WTC11 (cell line): Measurements from ENCODE around the gene ADORA2B. TPM values are rescaled to one million over a fixed set of nuclear protein-coding genes. Genes with fewer than 3 reads are reported as not detected.

Experiments
- AFF4 ChIP-seq: sonication (generic); formaldehyde crosslinking; IDR thresholded peaks from 2 replicates; pipeline ENCODE4 v1.8.1; 2023; ENCODE audit warnings: mild to moderate bottlenecking, missing genetic modification reagents, borderline replicate concordance
- AR ChIP-seq: fragments of 250-450 bp; sonication (Bioruptor Pico); IDR thresholded peaks from 2 replicates; pipeline ENCODE4 v1.9.0; 2021; ENCODE audit warnings: mild to moderate bottlenecking
- ATF1 ChIP-seq: sonication (generic); formaldehyde crosslinking; IDR thresholded peaks from 2 replicates; pipeline ENCODE4 v1.8.1; 2023; ENCODE audit warnings: mild to moderate bottlenecking, moderate library complexity, missing genetic modification reagents
- ATF3 ChIP-seq: sonication (generic); formaldehyde crosslinking; conservative IDR thresholded peaks from 2 replicates; pipeline ENCODE4 v1.8.1; 2022; ENCODE audit warnings: mild to moderate bottlenecking, missing genetic modification reagents
- CREB1 ChIP-seq: sonication (generic); formaldehyde crosslinking; IDR thresholded peaks from 2 replicates; pipeline ENCODE4 v1.8.0; 2023; ENCODE audit warnings: mild to moderate bottlenecking, missing genetic modification reagents
- CREM ChIP-seq: sonication (generic); formaldehyde crosslinking; IDR thresholded peaks from 2 replicates; pipeline ENCODE4 v1.8.1; 2022; ENCODE audit warnings: mild to moderate bottlenecking, missing genetic modification reagents, moderate library complexity
- EMX1 ChIP-seq: fragments of 250-450 bp; sonication (Bioruptor Pico); IDR thresholded peaks from 2 replicates; pipeline ENCODE4 v1.8.0; 2021; ENCODE audit warnings: mild to moderate bottlenecking
- ETV6 ChIP-seq: sonication (generic); formaldehyde crosslinking; IDR thresholded peaks from 2 replicates; pipeline ENCODE4 v1.8.1; 2022; ENCODE audit warnings: mild to moderate bottlenecking, missing genetic modification reagents
- FOXK1 ChIP-seq: sonication (generic); formaldehyde crosslinking; IDR thresholded peaks from 2 replicates; pipeline ENCODE4 v1.8.0; 2022; ENCODE audit warnings: mild to moderate bottlenecking, moderate library complexity, missing genetic modification reagents
- GABPB1 ChIP-seq: sonication (generic); formaldehyde crosslinking; IDR thresholded peaks from 2 replicates; pipeline ENCODE4 v1.8.1; 2023; ENCODE audit warnings: mild to moderate bottlenecking, missing genetic modification reagents
- GRHL2 ChIP-seq: fragments of 250-450 bp; sonication (Bioruptor Pico); IDR thresholded peaks from 2 replicates; pipeline ENCODE4 v1.8.0; 2022; ENCODE audit warnings: mild to moderate bottlenecking, moderate library complexity; ENCODE audit not compliant: insufficient replicate concordance, severe bottlenecking
- JAZF1 ChIP-seq: fragments of 250-450 bp; sonication (Bioruptor Pico); IDR thresholded peaks from 2 replicates; pipeline ENCODE4 v1.9.0; 2021; ENCODE audit warnings: moderate library complexity, mild to moderate bottlenecking, inconsistent platforms
- MXD4 ChIP-seq: fragments of 250-450 bp; sonication (Bioruptor Pico); IDR thresholded peaks from 2 replicates; pipeline ENCODE4 v1.8.0; 2021; ENCODE audit warnings: mild to moderate bottlenecking, moderate library complexity, borderline replicate concordance
- MYBL2 ChIP-seq: sonication (generic); formaldehyde crosslinking; IDR thresholded peaks from 2 replicates; pipeline ENCODE4 v1.8.1; 2023; ENCODE audit warnings: mild to moderate bottlenecking, moderate library complexity, missing genetic modification reagents
- NR1H2 ChIP-seq: sonication (generic); formaldehyde crosslinking; IDR thresholded peaks from 2 replicates; pipeline ENCODE4 v1.9.0; 2021; ENCODE audit warnings: mild to moderate bottlenecking, moderate library complexity, missing genetic modification reagents
- RORB ChIP-seq: fragments of 250-450 bp; sonication (Bioruptor Pico); IDR thresholded peaks from 2 replicates; pipeline ENCODE4 v1.9.0; 2021; ENCODE audit warnings: mild to moderate bottlenecking
- SP1 ChIP-seq: sonication (generic); formaldehyde crosslinking; conservative IDR thresholded peaks from 2 replicates; pipeline ENCODE4 v1.8.1; 2022; ENCODE audit warnings: missing genetic modification reagents
- TEAD1 ChIP-seq: sonication (generic); formaldehyde crosslinking; IDR thresholded peaks from 2 replicates; pipeline ENCODE4 v1.8.0; 2022; ENCODE audit warnings: mild to moderate bottlenecking, missing genetic modification reagents
- TEAD4 ChIP-seq: sonication (generic); formaldehyde crosslinking; IDR thresholded peaks from 2 replicates; pipeline ENCODE4 v1.8.0; 2022; ENCODE audit warnings: mild to moderate bottlenecking, missing genetic modification reagents
- ZNF121 ChIP-seq: sonication (generic); formaldehyde crosslinking; IDR thresholded peaks from 2 replicates; pipeline ENCODE4 v1.8.0; 2023; ENCODE audit warnings: missing genetic modification reagents
- ZNF671 ChIP-seq: fragments of 250-450 bp; sonication (Bioruptor Pico); IDR thresholded peaks from 2 replicates; pipeline ENCODE4 v1.8.0; 2021; ENCODE audit warnings: mild to moderate bottlenecking
- total RNA-seq: library from RNA; stranded (reverse); gene quantifications from 3 replicates; pipeline ENCODE4 v1.2.3, GENCODE V29; 2021
- TF ChIP-seq, protein P1 (sequence below): sonication (generic); formaldehyde crosslinking; IDR thresholded peaks from 2 replicates; pipeline ENCODE4 v1.8.1; 2023; ENCODE audit warnings: mild to moderate bottlenecking, missing genetic modification reagents, moderate library complexity
- TF ChIP-seq, protein P2 (sequence below): sonication (generic); formaldehyde crosslinking; IDR thresholded peaks from 2 replicates; pipeline ENCODE4 v1.8.0; 2022; ENCODE audit warnings: mild to moderate bottlenecking, missing genetic modification reagents
- TF ChIP-seq, protein P3 (sequence below): sonication (generic); formaldehyde crosslinking; IDR thresholded peaks from 2 replicates; pipeline ENCODE4 v1.8.0; 2022; ENCODE audit warnings: mild to moderate bottlenecking, missing genetic modification reagents
- TF ChIP-seq, protein P4 (sequence below): sonication (generic); formaldehyde crosslinking; IDR thresholded peaks from 2 replicates; pipeline ENCODE4 v1.8.0; 2022; ENCODE audit warnings: missing genetic modification reagents

The ADORA2B gene
- total RNA-seq, 1 experiment from 2014 or later, result 4.2 TPM

GRCh38 chr17:15999141-15999973 is 54.4 kb downstream of the ADORA2B start, which contains the start of the genes TTC19 and ZSWIM7 (continued):
- TF ChIP-seq ATF3 (CRISPR knock-in tag) (no peak), CREM (CRISPR knock-in tag) (peak; percentile 96), CREB1 (peak; percentile 87), SP1 (CRISPR knock-in tag) (peak; percentile 96), NR1H2 (CRISPR knock-in tag) (no peak), GABPB1 (CRISPR knock-in tag) (no peak; the same call in none of the 2 replicates), TEAD1 (CRISPR knock-in tag) (peak; percentile 95), ETV6 (peak; percentile 97), JAZF1 (CRISPR knock-in tag) (no peak), FOXK1 (CRISPR knock-in tag) (peak; percentile 98), AR (CRISPR knock-in tag) (no peak), ZNF671 (CRISPR knock-in tag) (no peak), ATF1 (CRISPR knock-in tag) (peak; percentile 69; the same call in 1 of the 2 replicates), GRHL2 (no peak), EMX1 (no peak), AFF4 (CRISPR knock-in tag) (peak; percentile 95; the same call in 1 of the 2 replicates), MXD4 (CRISPR knock-in tag) (no peak), ZNF121 (CRISPR knock-in tag) (no peak), RORB (CRISPR knock-in tag) (no peak), TEAD4 (no peak; the same call in 1 of the 2 replicates), MYBL2 (CRISPR knock-in tag) (peak; percentile 94; the same call in 1 of the 2 replicates)
- TF ChIP-seq, protein P1, sequence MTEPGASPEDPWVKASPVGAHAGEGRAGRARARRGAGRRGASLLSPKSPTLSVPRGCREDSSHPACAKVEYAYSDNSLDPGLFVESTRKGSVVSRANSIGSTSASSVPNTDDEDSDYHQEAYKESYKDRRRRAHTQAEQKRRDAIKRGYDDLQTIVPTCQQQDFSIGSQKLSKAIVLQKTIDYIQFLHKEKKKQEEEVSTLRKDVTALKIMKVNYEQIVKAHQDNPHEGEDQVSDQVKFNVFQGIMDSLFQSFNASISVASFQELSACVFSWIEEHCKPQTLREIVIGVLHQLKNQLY, result 0 out of 2 replicates have a peak, but pooled peaks have one; percentile 82
- TF ChIP-seq, protein P2, sequence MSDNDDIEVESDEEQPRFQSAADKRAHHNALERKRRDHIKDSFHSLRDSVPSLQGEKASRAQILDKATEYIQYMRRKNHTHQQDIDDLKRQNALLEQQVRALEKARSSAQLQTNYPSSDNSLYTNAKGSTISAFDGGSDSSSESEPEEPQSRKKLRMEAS (CRISPR knock-in tag), result peak; percentile 96
- TF ChIP-seq, protein P3, sequence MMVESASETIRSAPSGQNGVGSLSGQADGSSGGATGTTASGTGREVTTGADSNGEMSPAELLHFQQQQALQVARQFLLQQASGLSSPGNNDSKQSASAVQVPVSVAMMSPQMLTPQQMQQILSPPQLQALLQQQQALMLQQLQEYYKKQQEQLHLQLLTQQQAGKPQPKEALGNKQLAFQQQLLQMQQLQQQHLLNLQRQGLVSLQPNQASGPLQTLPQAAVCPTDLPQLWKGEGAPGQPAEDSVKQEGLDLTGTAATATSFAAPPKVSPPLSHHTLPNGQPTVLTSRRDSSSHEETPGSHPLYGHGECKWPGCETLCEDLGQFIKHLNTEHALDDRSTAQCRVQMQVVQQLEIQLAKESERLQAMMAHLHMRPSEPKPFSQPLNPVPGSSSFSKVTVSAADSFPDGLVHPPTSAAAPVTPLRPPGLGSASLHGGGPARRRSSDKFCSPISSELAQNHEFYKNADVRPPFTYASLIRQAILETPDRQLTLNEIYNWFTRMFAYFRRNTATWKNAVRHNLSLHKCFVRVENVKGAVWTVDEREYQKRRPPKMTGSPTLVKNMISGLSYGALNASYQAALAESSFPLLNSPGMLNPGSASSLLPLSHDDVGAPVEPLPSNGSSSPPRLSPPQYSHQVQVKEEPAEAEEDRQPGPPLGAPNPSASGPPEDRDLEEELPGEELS (CRISPR knock-in tag), result peak; percentile 96
- TF ChIP-seq, protein P4, sequence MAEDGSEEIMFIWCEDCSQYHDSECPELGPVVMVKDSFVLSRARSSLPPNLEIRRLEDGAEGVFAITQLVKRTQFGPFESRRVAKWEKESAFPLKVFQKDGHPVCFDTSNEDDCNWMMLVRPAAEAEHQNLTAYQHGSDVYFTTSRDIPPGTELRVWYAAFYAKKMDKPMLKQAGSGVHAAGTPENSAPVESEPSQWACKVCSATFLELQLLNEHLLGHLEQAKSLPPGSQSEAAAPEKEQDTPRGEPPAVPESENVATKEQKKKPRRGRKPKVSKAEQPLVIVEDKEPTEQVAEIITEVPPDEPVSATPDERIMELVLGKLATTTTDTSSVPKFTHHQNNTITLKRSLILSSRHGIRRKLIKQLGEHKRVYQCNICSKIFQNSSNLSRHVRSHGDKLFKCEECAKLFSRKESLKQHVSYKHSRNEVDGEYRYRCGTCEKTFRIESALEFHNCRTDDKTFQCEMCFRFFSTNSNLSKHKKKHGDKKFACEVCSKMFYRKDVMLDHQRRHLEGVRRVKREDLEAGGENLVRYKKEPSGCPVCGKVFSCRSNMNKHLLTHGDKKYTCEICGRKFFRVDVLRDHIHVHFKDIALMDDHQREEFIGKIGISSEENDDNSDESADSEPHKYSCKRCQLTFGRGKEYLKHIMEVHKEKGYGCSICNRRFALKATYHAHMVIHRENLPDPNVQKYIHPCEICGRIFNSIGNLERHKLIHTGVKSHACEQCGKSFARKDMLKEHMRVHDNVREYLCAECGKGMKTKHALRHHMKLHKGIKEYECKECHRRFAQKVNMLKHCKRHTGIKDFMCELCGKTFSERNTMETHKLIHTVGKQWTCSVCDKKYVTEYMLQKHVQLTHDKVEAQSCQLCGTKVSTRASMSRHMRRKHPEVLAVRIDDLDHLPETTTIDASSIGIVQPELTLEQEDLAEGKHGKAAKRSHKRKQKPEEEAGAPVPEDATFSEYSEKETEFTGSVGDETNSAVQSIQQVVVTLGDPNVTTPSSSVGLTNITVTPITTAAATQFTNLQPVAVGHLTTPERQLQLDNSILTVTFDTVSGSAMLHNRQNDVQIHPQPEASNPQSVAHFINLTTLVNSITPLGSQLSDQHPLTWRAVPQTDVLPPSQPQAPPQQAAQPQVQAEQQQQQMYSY (CRISPR knock-in tag), result no peak
